Esophagus squamous epithelium (tissue), 4 donors: ENCODE results near the gene P2RX4.

Source experiments
- CTCF ChIP-seq, 6 experiments: fragments of 450-650 bp in 4 of 6; fragments of 200-600 bp in 2 of 6; sonication (generic) in 2 of 6; IDR thresholded peaks; one replicate each; pipeline ENCODE4 v1.5.1; 2016 to 2019; ENCODE audit warnings: antibody characterized with exemption in 6 of 6, mild to moderate bottlenecking in 4 of 6, moderate library complexity in 4 of 6
- POLR2A ChIP-seq, 4 donors: fragments of 450-650 bp; IDR thresholded peaks; one replicate each; pipeline ENCODE4 v1.6.1; 2017; ENCODE audit warnings: antibody characterized with exemption in 4 of 4, mild to moderate bottlenecking in 4 of 4, moderate library complexity in 3 of 4

- no peak for TF ChIP-seq POLR2A (IDR thresholded peaks at IDR 0.05)
- TF ChIP-seq CTCF (IDR thresholded peaks at IDR 0.05) = no peak
Measured at GRCh38 chr12:121228919-121229665, 19.2 kb downstream of the P2RX4 start.
